Measurements from ENCODE around the gene NT5C3A. TPM values are rescaled to one million over a fixed set of nuclear protein-coding genes. Genes with fewer than 3 reads are reported as not detected.

Gene NT5C3A
- total and polyA plus RNA-seq, 2 of the 13 experiments (the other 11 are each of a cell fraction or from before 2014, with no cell fraction given) = 16.9 to 34.0 TPM

- TF ChIP-seq ZHX1 (CRISPR knock-in tag; IDR thresholded peaks at IDR 0.05; ENCODE audit: low read depth) = no peak
- TF ChIP-seq ZNF616 (CRISPR knock-in tag; IDR thresholded peaks at IDR 0.05; ENCODE audit: low read depth) = 0 out of 2 replicates have a peak, but pooled peaks have one; percentile 3
- 0 out of 2 replicates have a peak, but pooled peaks have one; percentile 61 for TF ChIP-seq GATA4 (IDR thresholded peaks at IDR 0.05; ENCODE audit: borderline replicate concordance, low read depth)
- TF ChIP-seq CBX5 (CRISPR knock-in tag; IDR thresholded peaks at IDR 0.05; ENCODE audit: borderline replicate concordance) = no peak
- TF ChIP-seq SAFB2 (CRISPR knock-in tag; IDR thresholded peaks at IDR 0.05; ENCODE audit: borderline replicate concordance, low read depth) = peak; percentile 18; the same call in 1 of the 2 replicates
- TF ChIP-seq SIX1 (CRISPR knock-in tag; IDR thresholded peaks at IDR 0.05; ENCODE audit: borderline replicate concordance) = no peak
- TF ChIP-seq CCAR2 (optimal IDR thresholded peaks at IDR 0.05; ENCODE audit: low read depth, low read length) = no peak
- TF ChIP-seq, protein P1, sequence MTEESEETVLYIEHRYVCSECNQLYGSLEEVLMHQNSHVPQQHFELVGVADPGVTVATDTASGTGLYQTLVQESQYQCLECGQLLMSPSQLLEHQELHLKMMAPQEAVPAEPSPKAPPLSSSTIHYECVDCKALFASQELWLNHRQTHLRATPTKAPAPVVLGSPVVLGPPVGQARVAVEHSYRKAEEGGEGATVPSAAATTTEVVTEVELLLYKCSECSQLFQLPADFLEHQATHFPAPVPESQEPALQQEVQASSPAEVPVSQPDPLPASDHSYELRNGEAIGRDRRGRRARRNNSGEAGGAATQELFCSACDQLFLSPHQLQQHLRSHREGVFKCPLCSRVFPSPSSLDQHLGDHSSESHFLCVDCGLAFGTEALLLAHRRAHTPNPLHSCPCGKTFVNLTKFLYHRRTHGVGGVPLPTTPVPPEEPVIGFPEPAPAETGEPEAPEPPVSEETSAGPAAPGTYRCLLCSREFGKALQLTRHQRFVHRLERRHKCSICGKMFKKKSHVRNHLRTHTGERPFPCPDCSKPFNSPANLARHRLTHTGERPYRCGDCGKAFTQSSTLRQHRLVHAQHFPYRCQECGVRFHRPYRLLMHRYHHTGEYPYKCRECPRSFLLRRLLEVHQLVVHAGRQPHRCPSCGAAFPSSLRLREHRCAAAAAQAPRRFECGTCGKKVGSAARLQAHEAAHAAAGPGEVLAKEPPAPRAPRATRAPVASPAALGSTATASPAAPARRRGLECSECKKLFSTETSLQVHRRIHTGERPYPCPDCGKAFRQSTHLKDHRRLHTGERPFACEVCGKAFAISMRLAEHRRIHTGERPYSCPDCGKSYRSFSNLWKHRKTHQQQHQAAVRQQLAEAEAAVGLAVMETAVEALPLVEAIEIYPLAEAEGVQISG (CRISPR knock-in tag; IDR thresholded peaks at IDR 0.05) = peak; percentile 47
- TF ChIP-seq ZNF674 (CRISPR knock-in tag; IDR thresholded peaks at IDR 0.05; ENCODE audit: low read depth) = no peak
- TF ChIP-seq BORCS8-MEF2B (CRISPR knock-in tag; IDR thresholded peaks at IDR 0.05) = no peak
- 0 out of 2 replicates have a peak, but pooled peaks have one; percentile 8 for TF ChIP-seq ZBTB38 (CRISPR knock-in tag; IDR thresholded peaks at IDR 0.05)
- TF ChIP-seq GABPA (IDR thresholded peaks at IDR 0.05; ENCODE audit: low read depth, low read length) = no peak
- TF ChIP-seq GABPA (CRISPR knock-in tag; IDR thresholded peaks at IDR 0.05; ENCODE audit: low read depth) = peak; percentile 73
- TF ChIP-seq GABPB1 (CRISPR knock-in tag; IDR thresholded peaks at IDR 0.05) = peak; percentile 67
- peak; percentile 29; the same call in 1 of the 2 replicates for TF ChIP-seq KDM5A (IDR thresholded peaks at IDR 0.05; ENCODE audit: borderline replicate concordance, low read length)
- TF ChIP-seq DZIP1 (CRISPR knock-in tag; IDR thresholded peaks at IDR 0.05) = no peak
- no peak for TF ChIP-seq MTF1 (CRISPR knock-in tag; IDR thresholded peaks at IDR 0.05)
- no peak; the same call in 1 of the 2 replicates for TF ChIP-seq GLI4 (CRISPR knock-in tag; IDR thresholded peaks at IDR 0.05; ENCODE audit: borderline replicate concordance)
- peak; percentile 15; the same call in 1 of the 2 replicates for TF ChIP-seq ZNF292 (CRISPR knock-in tag; IDR thresholded peaks at IDR 0.05; ENCODE audit: borderline replicate concordance, low read depth)
- peak; percentile 91 for TF ChIP-seq ZNF501 (CRISPR knock-in tag; IDR thresholded peaks at IDR 0.05)
- TF ChIP-seq ZFX (CRISPR knock-in tag; IDR thresholded peaks at IDR 0.05; ENCODE audit: low read depth) = peak; percentile 99
- peak; percentile 71; the same call in 1 of the 2 replicates for TF ChIP-seq ZBTB20 (CRISPR knock-in tag; IDR thresholded peaks at IDR 0.05; ENCODE audit: borderline replicate concordance, low read depth)
These were observed 337 bp upstream of the NT5C3A start (continued) for GRCh38 chr7:33062782-33063443.

Data from HepG2 (cell line).